Testis (tissue), 2 donors: ENCODE measurements around the gene OR52I1.

Experiments used
- CTCF ChIP-seq, 3 experiments: fragments of 450-650 bp in 2 of 3; fragments of 200-600 bp in 1 of 3; sonication (generic) in 1 of 3; IDR thresholded peaks; one replicate each; pipeline ENCODE4 v1.5.1; 2016 to 2019; ENCODE audit warnings: antibody characterized with exemption in 3 of 3, mild to moderate bottlenecking in 2 of 3, moderate library complexity in 1 of 3
- POLR2A ChIP-seq: fragments of 450-650 bp; IDR thresholded peaks from one replicate; pipeline ENCODE4 v1.6.1; 2017; ENCODE audit warnings: antibody characterized with exemption, mild to moderate bottlenecking, moderate library complexity

- TF ChIP-seq POLR2A (no peak), CTCF (IDR thresholded peaks at IDR 0.05) (no peak)
Observed at GRCh38 chr11:4607096-4607495, 13.3 kb downstream of the OR52I1 start.
